Activated naive CD4-positive, alpha-beta T cell treated with anti-CD3 and anti-CD28 coated beads, Interleukin-2, amount 50 U/mL, for 24 hours (primary cell): Measurements from ENCODE around the gene ZNF563.

Source experiments
- H3K27ac Mint-ChIP-seq: one replicate; pipeline ENCODE4 v1.8.0; 2021; ENCODE audit warnings: mild to moderate bottlenecking, mixed read lengths
- H3K27me3 Mint-ChIP-seq: one replicate; pipeline ENCODE4 v1.8.0; 2021; ENCODE audit warnings: mixed read lengths
- H3K36me3 Mint-ChIP-seq: one replicate; pipeline ENCODE4 v1.8.0; 2021; ENCODE audit warnings: mixed read lengths
- H3K4me1 Mint-ChIP-seq: one replicate; pipeline ENCODE4 v1.8.0; 2021; ENCODE audit warnings: mixed read lengths
- H3K4me3 Mint-ChIP-seq: one replicate; pipeline ENCODE4 v1.8.0; 2021; ENCODE audit warnings: mild to moderate bottlenecking, mixed read lengths
- H3K9me3 Mint-ChIP-seq: one replicate; pipeline ENCODE4 v1.8.0; 2021; ENCODE audit warnings: mixed read lengths

ZNF563 gene

DNA sequence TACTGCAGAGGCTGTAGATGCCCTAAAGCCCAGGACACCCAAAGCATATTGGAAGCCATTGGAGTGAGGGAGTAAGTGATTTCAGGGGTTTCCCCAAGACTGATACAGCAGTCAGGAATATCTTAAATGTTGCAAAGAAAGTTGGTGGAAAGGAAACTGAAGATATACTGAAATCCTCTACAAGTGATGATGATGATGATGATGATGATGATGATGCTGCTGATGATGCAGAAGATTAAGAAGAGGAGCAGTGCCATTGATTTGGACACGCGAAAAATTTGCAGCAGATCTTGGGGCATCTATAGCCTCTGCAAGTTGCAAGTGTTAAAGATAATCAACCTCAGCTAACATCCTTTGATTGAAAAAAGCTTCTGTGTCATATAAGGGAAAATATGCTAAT is 62.6 kb downstream of the ZNF563 start:
- H3K27me3 Mint-ChIP-seq, result no peaks in the 10 kb centered on the region
- H3K4me3 Mint-ChIP-seq, result no peak overlapping the region
- no peak overlapping the region for H3K27ac Mint-ChIP-seq
- no peaks in the 10 kb centered on the region for H3K4me1 Mint-ChIP-seq
- peaks cover 49% of the 10 kb centered on the region for H3K36me3 Mint-ChIP-seq
- peaks cover 13% of the 10 kb centered on the region for H3K9me3 Mint-ChIP-seq
